ENCODE data around the gene PLCL1.

PLCL1 gene

GRCh38 chr2:198072655-198073054 lies 268.3 kb downstream of the PLCL1 start:
- no peak for ATAC-seq

GRCh38 chr2:198073253-198073652 lies 268.9 kb downstream of the PLCL1 start:
- no peak for ATAC-seq

GRCh38 chr2:198077477-198077876 lies 273.1 kb downstream of the PLCL1 start:
- ATAC-seq: no peak

GRCh38 chr2:198080879-198081765 lies 276.7 kb downstream of the PLCL1 start:
- ATAC-seq: peak; percentile 58 to 81

- no peak for ATAC-seq
Measured at GRCh38 chr2:198084156-198084555, 279.8 kb downstream of the PLCL1 start.

- ATAC-seq: no peak
Measured at GRCh38 chr2:198096002-198096401, 291.6 kb downstream of the PLCL1 start.

GRCh38 chr2:198096965-198097364 lies 292.6 kb downstream of the PLCL1 start:
- ATAC-seq: no peak

GRCh38 chr2:198097630-198098029 lies 293.2 kb downstream of the PLCL1 start:
- no peak for ATAC-seq

GRCh38 chr2:198098386-198098785 lies 294.0 kb downstream of the PLCL1 start:
- no peak for ATAC-seq

GRCh38 chr2:198098918-198099317 lies 294.5 kb downstream of the PLCL1 start:
- no peak for ATAC-seq

- ATAC-seq: no peak
Measured at GRCh38 chr2:198100346-198100745, 296.0 kb downstream of the PLCL1 start.

GRCh38 chr2:198101688-198102087 lies 297.3 kb downstream of the PLCL1 start:
- no peak for ATAC-seq

GRCh38 chr2:198102120-198102519 lies 297.7 kb downstream of the PLCL1 start:
- ATAC-seq: no peak

GRCh38 chr2:198102856-198103255 lies 298.5 kb downstream of the PLCL1 start:
- no peak for ATAC-seq

- no peak for ATAC-seq
Measured at GRCh38 chr2:198106621-198107385, 302.4 kb downstream of the PLCL1 start.

- no peak for ATAC-seq
Measured at GRCh38 chr2:198113316-198113715, 308.9 kb downstream of the PLCL1 start.

GRCh38 chr2:198114064-198114463 lies 309.7 kb downstream of the PLCL1 start:
- no peak for ATAC-seq

GRCh38 chr2:198115201-198115600 lies 310.8 kb downstream of the PLCL1 start:
- no peak for ATAC-seq

GRCh38 chr2:198116756-198117155 lies 312.4 kb downstream of the PLCL1 start:
- no peak for ATAC-seq

- ATAC-seq: no peak
Measured at GRCh38 chr2:198117406-198118041, 313.1 kb downstream of the PLCL1 start.

- peak; percentile 55 to 72 for ATAC-seq
Measured at GRCh38 chr2:198127627-198128026, 323.2 kb downstream of the PLCL1 start.

- no peak for ATAC-seq
Measured at GRCh38 chr2:198129609-198130008, 325.2 kb downstream of the PLCL1 start.

- ATAC-seq: no peak
Measured at GRCh38 chr2:198134293-198134955, 330.0 kb downstream of the PLCL1 start.
